ENCODE results near the gene PDCD2L.
"Not testable (repeated sequence)": the region's sequence is repeated elsewhere in the genome, so short reads cannot be mapped to it uniquely, and the experiment has no call there.

The PDCD2L gene

DNA sequence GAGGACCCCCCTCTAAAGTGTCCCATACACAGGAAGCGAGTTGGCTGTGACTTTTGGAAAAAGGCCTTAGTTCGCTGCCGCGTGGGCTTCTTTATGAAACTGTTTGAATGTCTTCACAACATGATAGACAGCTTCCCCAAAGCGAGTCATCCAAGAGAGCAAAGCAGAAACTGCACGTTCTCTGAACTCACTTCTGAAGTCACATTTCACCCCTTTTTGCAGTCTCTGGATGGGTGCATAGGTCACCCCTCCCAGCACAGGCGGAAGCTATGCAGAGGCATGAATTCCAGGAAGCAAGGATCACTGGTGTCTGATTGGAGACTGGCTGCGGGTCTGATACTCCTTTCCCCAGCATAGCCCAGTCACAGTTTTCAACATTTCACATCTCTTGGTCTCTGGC is 28.6 kb upstream of the PDCD2L start:
- no peak for DNase-seq (ENCODE audit: low read depth in 3 of 3)

DNA sequence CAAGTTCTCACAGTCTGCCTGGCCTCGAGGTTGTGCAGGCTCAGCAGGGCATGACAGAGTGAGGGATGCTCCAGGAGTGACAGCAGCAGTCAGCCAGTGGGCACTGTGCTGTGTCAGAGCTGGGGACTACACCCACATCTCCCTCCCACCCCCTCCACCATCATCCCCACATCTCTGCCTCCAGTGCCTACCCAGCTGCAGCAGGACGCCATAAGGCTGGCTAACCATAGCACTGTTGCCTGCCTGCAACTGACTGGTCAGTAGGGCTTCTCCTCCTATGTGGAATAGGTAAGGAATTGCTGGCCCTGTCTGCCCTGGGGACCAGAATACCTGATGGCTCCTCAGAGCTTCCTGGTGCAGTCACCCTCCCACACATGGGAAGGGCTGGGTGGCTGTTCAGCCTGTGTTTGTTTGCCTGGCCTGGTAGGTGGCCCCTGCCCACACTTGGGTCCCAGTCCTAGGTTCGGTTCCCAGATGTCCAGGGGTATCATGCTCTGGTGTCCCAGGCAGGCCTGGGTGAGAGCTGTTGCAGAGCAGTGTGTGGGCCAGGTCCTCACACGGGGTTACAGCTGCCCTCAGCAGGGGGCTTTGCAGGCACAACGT is 23.5 kb upstream of the PDCD2L start:
- no peak for DNase-seq (ENCODE audit: low read depth in 3 of 3)

DNA sequence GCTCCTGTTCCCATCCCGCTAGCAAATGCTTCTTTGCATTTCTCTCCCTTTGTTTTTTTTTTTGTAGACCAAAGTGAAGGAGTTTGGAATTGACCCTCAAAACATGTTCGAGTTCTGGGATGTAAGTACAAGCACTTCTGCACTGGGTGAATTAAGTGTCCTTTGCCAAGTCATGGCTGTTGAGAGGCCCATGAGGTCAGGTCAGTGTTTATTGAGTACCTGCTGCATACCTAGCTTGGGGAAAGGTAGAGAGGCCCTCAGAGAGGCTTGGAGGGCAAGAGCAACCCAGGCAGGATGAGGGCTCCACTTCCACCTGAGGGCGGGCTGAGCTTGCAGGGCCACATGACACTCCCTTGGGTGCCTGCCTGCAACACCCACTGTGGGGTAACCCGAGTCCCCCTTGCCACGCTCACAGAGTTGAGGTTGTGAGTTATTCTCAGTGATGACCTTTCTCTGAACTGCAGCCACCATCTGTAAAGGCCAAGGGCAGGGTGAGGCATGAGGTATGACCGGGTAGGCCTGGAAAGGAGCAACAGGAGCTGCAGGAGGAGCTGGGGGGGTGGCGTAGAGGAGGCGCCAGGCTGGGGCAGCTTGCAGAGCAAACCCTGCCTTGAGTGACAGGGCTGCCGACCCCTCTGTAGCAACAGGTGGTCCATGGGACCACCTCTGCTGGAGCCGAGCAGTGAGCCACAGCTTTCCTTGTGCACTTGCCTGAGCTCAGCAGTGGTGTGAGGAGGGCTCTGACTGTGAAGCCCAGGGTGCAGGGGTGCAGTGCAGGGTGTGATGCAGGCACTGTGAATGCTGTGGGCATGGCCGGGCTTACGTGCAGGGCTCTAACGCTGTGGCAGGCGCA is 22.6 kb upstream of the PDCD2L start:
- DNase-seq (ENCODE audit: low read depth in 3 of 3): no peak

DNA sequence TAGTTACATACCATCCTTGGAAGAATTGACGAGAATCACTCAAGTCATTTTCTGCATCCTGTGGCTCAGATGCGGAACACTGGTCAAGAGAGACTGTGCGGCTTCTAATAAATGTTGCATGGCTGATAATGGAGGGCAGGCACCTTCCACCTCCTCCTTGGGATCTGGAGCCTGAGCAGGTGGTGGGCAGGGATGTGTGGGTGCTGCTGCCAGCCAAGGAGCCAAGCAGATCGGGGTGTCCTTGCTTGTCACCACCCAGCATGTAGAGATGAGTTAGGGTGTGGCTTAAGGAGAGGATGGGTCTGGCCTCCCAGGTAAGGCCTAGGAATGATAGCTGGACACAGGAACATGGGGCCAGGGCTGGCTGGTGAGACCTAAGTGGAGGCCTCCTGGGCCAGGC is 21.7 kb upstream of the PDCD2L start:
- DNase-seq (ENCODE audit: low read depth in 3 of 3): no peak

DNA sequence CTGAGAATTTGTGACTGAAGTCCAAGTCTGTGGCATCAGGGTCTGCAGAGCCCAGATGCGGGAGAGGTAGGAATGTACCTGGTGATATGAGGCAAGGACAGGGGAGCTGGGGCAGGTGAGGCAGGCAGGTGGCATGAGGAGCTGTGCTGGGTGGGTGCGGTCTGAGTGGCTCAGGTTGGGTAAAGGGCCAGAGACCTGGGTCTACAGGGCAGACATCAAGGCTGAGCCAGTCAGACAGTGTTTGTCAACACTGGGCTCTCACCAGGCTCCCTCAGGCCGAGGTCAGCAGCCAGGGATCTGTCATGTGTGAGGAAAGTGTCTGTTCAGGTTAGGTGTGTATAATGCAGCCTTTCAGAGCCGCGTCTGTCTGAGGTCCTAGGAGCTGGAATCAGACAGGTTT is 20.6 kb upstream of the PDCD2L start:
- DNase-seq (ENCODE audit: low read depth in 3 of 3): no peak

DNA sequence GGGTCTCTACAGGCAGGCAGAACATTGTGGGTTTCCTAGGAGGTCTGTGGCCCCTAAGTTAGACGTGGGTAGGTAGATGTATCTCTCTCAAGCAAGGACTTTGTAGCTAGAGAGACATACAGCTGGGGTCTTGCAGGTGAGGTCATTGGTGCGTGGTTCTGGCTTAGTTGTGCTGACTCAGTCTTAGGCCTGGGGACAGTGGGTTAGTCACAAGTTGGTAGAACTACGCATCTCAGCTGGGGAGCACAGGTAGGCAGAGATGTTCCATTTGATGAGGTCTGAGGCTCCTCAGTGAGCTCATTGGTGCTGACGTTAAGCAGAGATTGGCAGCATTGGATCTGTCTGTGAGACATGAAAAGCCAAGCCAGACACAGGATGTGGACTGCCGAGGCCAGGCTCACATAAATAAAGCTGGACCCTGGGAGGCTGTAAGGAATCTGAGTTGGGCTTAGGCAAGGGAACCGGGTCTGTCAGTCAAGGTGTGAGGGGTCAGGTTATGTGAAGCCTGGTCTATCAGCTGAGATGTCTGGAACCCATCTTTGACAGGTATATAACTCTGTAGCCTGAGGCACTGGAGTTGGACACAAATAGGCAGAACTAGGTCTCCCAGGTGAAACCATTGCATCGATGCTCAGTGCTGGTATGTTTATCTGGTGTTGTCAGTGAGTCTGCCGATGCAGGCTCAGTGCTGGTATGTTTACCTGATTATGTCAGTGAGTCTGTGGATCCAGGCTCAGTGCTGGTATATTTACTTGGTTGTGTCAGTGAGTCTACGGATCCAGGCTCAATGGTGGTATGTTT is 17.4 kb upstream of the PDCD2L start:
- no peak for DNase-seq (ENCODE audit: low read depth in 3 of 3)

DNA sequence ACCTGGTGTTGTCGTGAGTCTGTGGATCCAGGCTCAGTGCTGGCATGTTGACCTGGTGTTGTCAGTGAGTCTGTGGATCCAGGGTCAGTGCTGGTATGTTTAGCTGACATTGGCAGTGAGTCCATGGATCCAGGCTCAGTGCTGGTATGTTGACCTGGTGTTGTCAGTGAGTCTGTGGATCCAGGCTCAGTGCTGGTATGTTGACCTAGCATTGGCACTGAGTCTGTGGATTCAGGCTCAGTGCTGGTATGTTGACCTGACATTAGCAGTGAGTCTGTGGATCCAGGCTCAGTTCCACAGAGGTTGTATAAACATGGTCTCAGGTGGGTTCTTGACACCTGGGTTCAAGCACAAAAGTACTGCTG is 16.8 kb upstream of the PDCD2L start:
- no peak for DNase-seq (ENCODE audit: low read depth in 3 of 3)

DNA sequence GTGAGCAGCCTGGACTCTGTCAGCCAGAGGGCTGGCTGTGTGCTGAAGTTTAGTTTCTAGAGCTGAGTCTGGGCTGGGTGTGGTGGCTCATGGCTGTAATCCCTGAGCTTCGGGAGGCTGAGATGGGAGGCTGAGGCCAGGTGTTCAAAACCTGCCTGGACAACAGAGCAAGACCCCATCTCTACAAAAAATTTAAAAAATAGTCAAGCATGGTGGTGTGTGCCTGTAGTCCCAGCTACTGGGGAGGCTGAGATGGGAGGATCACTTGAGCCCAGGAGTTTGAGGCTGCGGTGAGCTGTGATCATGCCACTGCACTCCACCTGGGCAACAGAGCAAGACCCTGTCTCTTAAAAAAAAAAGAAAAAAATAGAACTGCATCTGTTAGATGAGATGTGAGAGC is 15.5 kb upstream of the PDCD2L start:
- DNase-seq (ENCODE audit: low read depth in 3 of 3): not testable (repeated sequence)

DNA sequence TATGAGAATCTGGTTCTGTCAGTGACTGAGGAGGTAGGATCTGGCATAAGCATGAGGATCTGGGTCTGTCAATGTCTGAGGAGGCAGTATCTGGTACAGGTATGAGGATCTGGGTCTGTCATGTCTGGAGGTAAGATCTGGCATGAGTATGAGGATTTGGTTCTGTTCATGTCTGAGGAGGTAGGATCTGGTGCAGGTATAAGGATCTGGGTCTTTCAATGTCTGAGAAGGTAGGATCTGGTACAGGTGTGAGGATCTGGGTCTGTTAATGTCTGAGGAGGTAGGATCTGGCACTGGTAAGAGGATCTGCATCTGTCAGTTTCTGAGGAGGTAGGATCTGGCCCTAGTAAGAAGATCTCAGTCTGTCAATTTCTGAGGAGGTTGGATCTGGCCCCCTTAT is 12.4 kb upstream of the PDCD2L start:
- DNase-seq (ENCODE audit: low read depth in 3 of 3): no peak

DNA sequence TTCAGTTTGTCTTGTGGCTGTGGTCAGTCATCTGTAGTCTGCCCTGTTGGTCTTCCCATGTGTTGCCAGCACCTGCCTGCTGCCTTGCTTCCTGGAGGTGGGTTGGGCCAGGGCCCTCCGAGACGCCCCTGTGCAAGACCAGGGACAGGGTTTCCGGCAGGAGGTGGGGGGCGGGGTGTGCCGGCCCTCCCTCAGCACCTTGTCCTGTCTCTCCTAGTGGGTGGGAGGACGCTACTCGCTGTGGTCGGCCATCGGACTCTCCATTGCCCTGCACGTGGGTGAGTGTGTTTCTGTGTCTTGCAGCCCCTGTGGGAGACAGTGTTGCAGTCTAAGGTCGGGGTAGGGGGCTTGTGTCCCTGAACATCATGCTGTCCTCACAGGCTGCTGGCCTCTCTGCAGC is 11.2 kb upstream of the PDCD2L start:
- DNase-seq (ENCODE audit: low read depth in 3 of 3): no peak

DNA sequence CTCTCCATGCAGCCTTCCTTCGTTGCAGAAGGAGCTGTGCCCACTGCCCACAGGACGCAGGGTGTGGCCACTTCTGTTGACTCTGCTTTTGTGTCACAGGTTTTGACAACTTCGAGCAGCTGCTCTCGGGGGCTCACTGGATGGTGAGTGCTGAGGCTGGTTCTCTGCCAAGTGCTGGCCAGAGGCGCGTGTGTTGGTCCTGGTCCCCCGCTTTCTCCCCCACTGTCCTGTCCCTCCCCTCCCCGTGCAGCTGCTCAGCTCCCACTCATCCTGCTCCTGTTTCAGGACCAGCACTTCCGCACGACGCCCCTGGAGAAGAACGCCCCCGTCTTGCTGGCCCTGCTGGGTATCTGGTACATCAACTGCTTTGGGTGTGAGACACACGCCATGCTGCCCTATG is 10.6 kb upstream of the PDCD2L start:
- DNase-seq (ENCODE audit: low read depth in 3 of 3): no peak

DNA sequence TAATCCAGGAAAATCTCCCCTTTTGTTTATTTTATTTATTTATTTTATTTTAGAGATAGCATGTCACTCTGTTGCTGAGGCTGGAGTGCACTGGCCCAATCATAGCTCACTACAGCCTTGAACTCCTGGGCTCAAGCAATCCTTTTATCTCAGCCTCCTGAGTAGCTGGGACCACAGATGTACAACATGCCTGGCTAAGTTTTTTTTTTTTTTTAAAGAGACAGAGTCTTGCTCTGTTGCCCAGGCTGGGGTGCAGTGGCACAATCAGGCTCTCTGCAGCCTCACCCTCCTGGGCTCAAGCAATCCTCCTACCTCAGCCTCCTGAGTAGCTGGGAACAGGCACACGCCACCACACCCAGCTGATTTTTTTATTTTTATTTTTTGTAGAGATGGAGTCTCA is 6.3 kb upstream of the PDCD2L start:
- no peak for DNase-seq (ENCODE audit: low read depth in 3 of 3)

DNA sequence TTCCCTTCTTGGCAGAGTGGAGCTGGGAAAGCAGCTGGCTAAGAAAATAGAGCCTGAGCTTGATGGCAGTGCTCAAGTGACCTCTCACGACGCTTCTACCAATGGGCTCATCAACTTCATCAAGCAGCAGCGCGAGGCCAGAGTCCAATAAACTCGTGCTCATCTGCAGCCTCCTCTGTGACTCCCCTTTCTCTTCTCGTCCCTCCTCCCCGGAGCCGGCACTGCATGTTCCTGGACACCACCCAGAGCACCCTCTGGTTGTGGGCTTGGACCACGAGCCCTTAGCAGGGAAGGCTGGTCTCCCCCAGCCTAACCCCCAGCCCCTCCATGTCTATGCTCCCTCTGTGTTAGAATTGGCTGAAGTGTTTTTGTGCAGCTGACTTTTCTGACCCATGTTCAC is 4.3 kb upstream of the PDCD2L start:
- DNase-seq (ENCODE audit: low read depth in 3 of 3): no peak

DNA sequence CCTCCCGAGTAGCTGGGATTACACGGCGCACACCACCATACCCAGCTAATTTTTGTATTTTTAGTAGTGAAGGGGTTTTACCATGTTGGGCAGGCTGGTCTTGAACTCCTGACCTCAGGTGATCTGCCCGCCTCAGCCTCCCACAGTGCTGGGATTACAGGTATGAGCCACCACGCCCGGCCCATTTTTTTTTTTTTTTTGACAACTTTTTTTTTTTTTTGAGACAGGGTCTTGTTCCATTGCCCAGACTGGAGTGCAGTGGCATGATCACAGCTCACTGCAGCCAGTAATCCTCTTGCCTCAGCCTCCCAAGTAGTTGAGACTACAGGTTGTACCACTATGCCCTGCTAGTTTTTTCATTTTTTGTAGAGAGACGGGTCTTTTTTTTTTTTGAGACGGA is 3.4 kb upstream of the PDCD2L start:
- not testable (repeated sequence) for DNase-seq (ENCODE audit: low read depth in 3 of 3)

DNA sequence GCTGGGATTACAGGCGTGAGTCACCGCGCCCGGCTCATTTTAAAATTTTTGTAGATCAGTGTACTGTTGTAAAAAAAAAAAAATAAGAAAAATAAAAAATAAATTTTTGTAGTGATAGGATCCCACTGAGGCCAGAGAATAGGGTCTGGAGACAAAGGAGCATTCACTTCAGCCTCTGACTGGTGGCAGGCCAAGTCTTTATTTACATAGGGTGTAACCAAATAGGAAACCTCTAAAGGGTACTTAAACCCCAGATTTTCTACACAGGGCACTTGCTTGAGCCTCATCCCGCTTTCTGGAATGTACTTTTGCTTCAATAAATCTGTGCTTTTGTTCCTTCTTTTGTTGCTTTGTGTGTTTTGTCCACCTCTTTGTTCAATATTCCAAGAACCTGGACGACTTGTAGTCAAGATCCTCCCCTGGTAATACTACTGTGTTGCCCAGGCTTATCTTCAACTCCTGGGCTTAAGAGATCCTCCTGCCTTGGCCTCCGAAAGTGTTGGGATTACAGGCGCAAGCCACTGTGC is 2.1 kb upstream of the PDCD2L start:
- no peak for DNase-seq (ENCODE audit: low read depth in 3 of 3)

DNA sequence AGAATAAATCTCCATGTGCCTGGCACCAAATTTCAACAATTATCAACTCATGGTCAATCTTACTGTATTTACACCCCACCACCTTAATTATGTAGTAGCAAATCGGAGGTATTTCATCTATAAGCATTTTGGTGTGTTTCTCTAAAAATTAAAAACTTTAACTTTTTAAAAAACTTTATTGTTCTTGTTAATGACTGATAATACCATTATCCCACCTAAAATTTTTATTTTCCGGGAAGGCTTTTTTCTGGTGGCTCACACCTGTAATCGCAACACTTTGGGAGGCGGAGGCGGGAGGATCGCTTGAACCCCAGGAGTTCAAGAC is 453 bp upstream of the PDCD2L start:
- no peak for DNase-seq (ENCODE audit: low read depth in 3 of 3)

DNA sequence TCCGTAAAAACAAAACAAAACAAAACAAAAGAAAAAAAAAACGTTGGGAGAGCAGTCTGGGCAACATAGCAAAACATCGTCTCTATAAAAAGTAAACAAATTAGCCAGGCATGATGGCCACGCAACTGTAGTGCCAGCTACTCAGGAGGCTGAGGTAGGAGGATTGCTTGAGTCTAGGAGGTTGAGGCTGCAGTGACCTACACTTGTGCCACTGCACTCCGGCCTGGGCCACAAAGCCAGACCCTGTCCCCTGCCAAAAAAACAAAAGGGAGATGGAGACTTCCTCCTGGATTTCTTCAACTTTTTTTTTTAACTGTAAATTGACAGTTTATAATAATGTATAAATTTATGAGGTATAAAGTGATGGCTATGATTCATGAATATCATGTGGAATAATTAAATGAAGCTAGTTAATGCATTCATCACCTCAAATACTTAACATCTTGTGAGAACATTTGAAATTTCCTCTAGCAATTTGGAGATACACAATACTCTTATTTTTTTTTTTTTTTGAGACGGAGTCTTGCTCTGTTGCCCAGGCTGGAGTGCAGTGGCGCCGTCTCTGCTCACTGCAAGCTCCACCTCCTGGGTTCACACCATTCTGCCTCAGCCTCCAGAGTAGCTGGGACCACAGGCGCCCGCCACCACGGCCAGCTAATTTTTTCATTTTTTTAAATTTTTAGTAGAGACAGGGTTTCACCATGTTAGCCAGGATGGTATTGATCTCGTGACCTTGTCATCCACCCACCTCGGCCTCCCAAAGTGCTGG is 1.9 kb downstream of the PDCD2L start:
- no peak for DNase-seq (ENCODE audit: low read depth in 3 of 3)

DNA sequence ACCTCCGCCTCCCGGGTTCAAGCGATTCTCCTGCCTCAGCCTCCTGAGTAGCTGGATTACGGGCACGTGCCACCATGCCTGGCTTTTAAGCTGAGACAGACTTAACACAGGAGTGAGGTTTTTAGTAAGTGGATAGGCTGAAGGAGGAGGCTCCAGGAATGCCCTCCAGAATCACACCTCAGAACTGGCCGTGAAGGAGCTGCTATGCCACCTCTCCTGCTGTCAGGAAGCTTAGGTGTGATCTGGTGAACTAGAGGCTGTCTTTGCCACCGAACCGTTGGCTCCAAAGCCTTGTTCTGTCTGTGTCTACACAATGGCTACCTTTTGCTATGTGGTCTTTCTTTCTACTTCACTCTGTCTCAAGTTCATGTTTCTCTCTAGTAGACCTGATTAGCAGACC is 4.2 kb downstream of the PDCD2L start:
- DNase-seq (ENCODE audit: low read depth in 3 of 3): no peak

DNA sequence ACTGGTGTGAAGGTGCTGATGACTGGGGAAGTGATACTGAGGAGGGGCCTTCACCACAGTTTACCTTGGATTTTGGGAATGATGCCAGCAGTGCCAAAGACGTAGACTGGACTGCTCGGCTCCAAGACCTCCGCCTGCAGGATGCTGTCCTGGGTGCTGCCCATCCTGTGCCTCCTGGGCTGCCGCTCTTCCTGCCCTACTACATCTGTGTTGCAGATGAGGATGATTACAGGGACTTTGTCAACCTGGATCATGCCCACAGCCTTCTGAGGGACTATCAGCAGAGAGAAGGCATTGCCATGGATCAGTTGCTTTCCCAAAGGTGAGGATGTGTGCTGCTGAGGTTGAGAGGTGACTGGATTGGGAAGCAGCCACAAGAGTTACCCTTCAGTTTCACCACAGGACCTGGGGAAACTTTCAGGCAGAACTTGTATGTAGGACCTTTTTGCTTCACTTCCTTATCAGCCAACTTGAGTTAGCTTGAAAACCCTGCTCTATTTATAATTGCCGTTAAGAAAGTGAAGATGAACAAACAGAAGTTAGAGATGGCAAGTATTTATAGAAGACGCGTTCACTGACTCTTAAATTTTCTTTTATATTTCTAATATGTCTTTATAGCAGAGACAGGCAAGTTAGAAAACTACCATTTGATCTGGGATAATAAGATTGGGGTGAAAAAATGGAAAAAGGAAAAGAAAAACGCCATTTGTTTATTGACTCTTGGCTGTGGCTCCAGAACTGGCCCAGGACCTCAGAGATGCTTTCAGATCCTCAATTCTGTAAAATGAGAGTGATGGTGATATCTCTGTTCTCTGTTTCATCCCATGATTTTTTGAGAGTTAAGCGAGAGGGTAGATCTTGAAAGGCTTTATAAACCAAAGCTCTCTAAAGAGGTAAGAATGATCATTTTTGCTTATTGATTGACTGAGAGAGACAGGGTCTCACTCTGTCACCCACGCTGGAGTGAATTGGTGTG is 5.3 kb downstream of the PDCD2L start:
- DNase-seq (ENCODE audit: low read depth in 3 of 3): no peak

DNA sequence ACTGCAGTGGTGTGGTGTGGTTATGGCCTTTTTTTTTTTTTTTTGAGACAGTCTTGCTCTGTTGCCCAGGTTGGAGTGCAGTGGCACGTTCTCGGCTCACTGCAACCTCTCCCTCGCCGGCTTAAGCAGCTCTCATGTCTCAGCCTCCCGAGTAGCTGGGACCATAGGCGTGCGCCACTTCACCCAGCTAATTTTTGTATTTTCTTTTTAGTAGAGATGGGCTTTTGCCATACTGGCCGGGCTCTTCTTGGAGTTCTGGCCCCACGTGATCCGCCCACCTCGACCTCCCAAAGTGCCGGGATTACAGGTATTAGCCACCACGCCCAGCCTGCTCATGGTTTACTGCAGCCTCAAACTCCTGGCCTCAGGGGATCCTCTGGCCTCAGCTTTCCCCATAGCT is 7.0 kb downstream of the PDCD2L start:
- no peak for DNase-seq (ENCODE audit: low read depth in 3 of 3)

DNA sequence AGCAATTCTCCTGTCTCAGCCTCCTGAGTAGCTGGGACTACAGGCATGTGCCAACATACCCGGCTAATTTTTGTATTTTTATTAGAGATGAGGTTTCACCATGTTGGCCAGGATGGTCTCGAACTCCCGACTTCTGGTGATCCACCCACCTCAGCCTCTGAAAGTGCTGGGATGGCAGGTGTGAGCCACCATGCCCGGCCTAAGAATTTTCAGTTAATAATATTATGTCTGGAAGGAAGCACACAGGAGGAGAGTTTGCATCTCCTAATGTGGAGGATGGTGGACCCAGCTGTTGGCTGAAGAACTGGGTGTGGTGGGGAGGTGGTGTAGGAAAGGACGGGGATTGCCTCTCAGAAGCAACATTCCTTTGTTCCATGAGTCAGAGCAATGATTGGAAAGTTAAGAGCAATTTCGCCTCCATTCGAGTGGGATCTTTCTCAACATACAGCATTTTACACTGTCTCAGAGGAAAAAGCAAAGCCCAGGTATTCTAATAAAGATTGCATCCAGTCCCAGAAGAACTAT is 11.9 kb downstream of the PDCD2L start:
- no peak for DNase-seq (ENCODE audit: low read depth in 3 of 3)
